PC-3 (cell line): ENCODE measurements around the gene TTC28. TPM values are rescaled to one million over a fixed set of nuclear protein-coding genes. Genes with fewer than 3 reads are reported as not detected.

ENCODE experiments used
- ATAC-seq: fragments of 200-7000 bp; cut with Tn5 transposase; 2 replicates; pipeline ENCODE4 v1.9.1; 2020; ENCODE audit warnings: mild to moderate bottlenecking, moderate library complexity
- BruUV-seq: library from RNA; stranded (reverse); fragments of 400-500 nt; replicated peaks from 2 replicates; lab custom pipeline; 2021; lab: Mats Ljungman, UMichigan
- CTCF ChIA-PET: fragments of 300-600 bp; sonication (Branson Sonifier 250); formaldehyde crosslinking; loops from one replicate; lab custom pipeline; 2022; ENCODE audit warnings: antibody characterized with exemption; lab: Charles Lee
- POLR2A ChIA-PET: fragments of 300-600 bp; sonication (Branson Sonifier 250); formaldehyde crosslinking; loops from one replicate; lab custom pipeline; 2022; ENCODE audit warnings: antibody characterized with exemption; ENCODE audit not compliant: unreplicated experiment; lab: Charles Lee
- DNase-seq: peaks from one replicate; pipeline ENCODE4 v3.0.0-alpha.2; 2015
- H2AFZ ChIP-seq: fragments of 300-600 bp; sonication (generic); 2 replicates; pipeline ENCODE4 v1.6.0; 2016; ENCODE audit warnings: antibody characterized with exemption, low read length
- H3F3A ChIP-seq: fragments of 300-600 bp; sonication (generic); one replicate; pipeline ENCODE4 v1.6.0; 2017; ENCODE audit warnings: antibody characterized with exemption, low read length, control low read depth, mild to moderate bottlenecking; ENCODE audit not compliant: unreplicated experiment
- H3K27ac ChIP-seq: fragments of 300-600 bp; sonication (generic); 2 replicates; pipeline ENCODE4 v1.5.1; 2016; ENCODE audit warnings: mild to moderate bottlenecking, low read length
- H3K27me3 ChIP-seq: fragments of 300-600 bp; sonication (generic); 2 replicates; pipeline ENCODE4 v1.6.1; 2016; ENCODE audit warnings: low read length, mixed read lengths
- H3K36me3 ChIP-seq: fragments of 300-600 bp; sonication (generic); 2 replicates; pipeline ENCODE4 v1.6.1; 2016; ENCODE audit warnings: low read depth, mixed run types, low read length, mixed read lengths
- H3K4me1 ChIP-seq: fragments of 300-600 bp; sonication (generic); 2 replicates; pipeline ENCODE4 v1.5.1; 2016; ENCODE audit warnings: low read length; ENCODE audit not compliant: insufficient read depth
- H3K4me2 ChIP-seq: fragments of 300-600 bp; sonication (generic); 2 replicates; pipeline ENCODE4 v1.6.0; 2016; ENCODE audit warnings: low read length
- H3K4me3 ChIP-seq: fragments of 300-600 bp; sonication (generic); 2 replicates; pipeline ENCODE4 v1.5.1; 2016; ENCODE audit warnings: mild to moderate bottlenecking, low read length, mixed read lengths
- H3K79me2 ChIP-seq: fragments of 300-600 bp; sonication (generic); 2 replicates; pipeline ENCODE4 v1.6.1; 2017; ENCODE audit warnings: low read length, mixed read lengths
- H3K9ac ChIP-seq: fragments of 300-600 bp; sonication (generic); 2 replicates; pipeline ENCODE4 v1.6.0; 2016; ENCODE audit warnings: mild to moderate bottlenecking, low read length
- H3K9me2 ChIP-seq: fragments of 300-600 bp; sonication (generic); replicated peaks from 2 replicates; pipeline ENCODE4 v1.6.1; 2016; ENCODE audit warnings: mixed run types, low read length, mixed read lengths
- H3K9me3 ChIP-seq: fragments of 300-600 bp; sonication (generic); 2 replicates; pipeline ENCODE4 v1.6.1; 2016; ENCODE audit warnings: low read length, mixed read lengths
- H4K20me1 ChIP-seq: fragments of 300-600 bp; sonication (generic); 2 replicates; pipeline ENCODE4 v1.6.1; 2016; ENCODE audit warnings: low read length, mixed read lengths
- CTCF ChIP-seq: fragments of 300-600 bp; sonication (generic); conservative IDR thresholded peaks from 2 replicates; pipeline ENCODE4 v1.5.1; 2017; ENCODE audit warnings: antibody characterized with exemption, low read depth, mild to moderate bottlenecking, low read length
- EZH2 ChIP-seq: fragments of 300-600 bp; sonication (generic); IDR thresholded peaks from one replicate; pipeline ENCODE4 v1.6.1; 2017; ENCODE audit warnings: antibody characterized with exemption, mild to moderate bottlenecking, low read length; ENCODE audit not compliant: unreplicated experiment
- EZH2phosphoT487 ChIP-seq: fragments of 300-600 bp; sonication (generic); IDR thresholded peaks from 2 replicates; pipeline ENCODE4 v1.6.1; 2018; ENCODE audit warnings: mild to moderate bottlenecking, antibody characterized with exemption, low read length, borderline replicate concordance
- intact Hi-C: fragments of 100-400 bp; cut with micrococcal nuclease; formaldehyde crosslinking; loops from 2 replicates; pipeline ENCODE4 v1.9.0; 2023
- total RNA-seq: library from RNA; depleted of rRNA; stranded (reverse); fragments of >200 nt; gene quantifications from 2 replicates; pipeline ENCODE4 v1.2.3, GENCODE V29; 2014

The TTC28 gene
- total RNA-seq, 1 experiment from 2014 or later: 6.3 TPM

DNA sequence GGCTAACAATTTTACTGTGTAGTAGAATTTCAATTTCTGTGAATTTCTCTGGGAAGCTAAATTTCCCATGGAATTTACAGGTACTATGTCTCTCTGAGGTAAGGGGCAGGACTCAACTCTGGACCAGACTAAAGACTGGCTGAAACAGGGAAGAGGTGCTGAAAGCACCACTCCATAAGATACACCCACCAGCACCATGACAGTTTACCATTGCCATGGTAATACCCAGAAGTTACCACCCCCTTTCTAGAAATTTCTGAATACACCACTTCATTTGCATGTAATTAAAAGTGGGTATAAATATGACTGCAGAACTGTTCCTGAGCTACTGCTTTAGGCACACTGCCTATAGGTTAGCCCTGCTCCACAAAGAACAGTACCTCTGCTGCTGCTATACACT is 274.1 kb downstream of the TTC28 start:
- no TSS peak for BruUV-seq
- POLR2A ChIA-PET: no interaction called here
- no peaks in the 10 kb centered on the region for H4K20me1 ChIP-seq
- no peaks in the 10 kb centered on the region for H3K27me3 ChIP-seq
- intact Hi-C loops: no loop called here
- CTCF ChIA-PET: no interaction called here
- H3K4me2 ChIP-seq: no peak overlapping the region
- H3K9me2 ChIP-seq: no peaks in the 10 kb centered on the region
- DNase-seq (no peak), ATAC-seq (no peak)
- no peak overlapping the region for H3K4me3 ChIP-seq
- no peaks in the 10 kb centered on the region for H3K9me3 ChIP-seq
- H3K4me1 ChIP-seq: no peaks in the 10 kb centered on the region
- H3K36me3 ChIP-seq: no peaks in the 10 kb centered on the region
- H3K79me2 ChIP-seq: no peaks in the 10 kb centered on the region
- no peak overlapping the region for H3K27ac ChIP-seq
- H3F3A ChIP-seq: no peaks in the 10 kb centered on the region
- H2AFZ ChIP-seq: no peak overlapping the region
- no peak for TF ChIP-seq EZH2
- TF ChIP-seq EZH2phosphoT487: no peak
- no peak for TF ChIP-seq CTCF
- H3K9ac ChIP-seq: no peak overlapping the region

DNA sequence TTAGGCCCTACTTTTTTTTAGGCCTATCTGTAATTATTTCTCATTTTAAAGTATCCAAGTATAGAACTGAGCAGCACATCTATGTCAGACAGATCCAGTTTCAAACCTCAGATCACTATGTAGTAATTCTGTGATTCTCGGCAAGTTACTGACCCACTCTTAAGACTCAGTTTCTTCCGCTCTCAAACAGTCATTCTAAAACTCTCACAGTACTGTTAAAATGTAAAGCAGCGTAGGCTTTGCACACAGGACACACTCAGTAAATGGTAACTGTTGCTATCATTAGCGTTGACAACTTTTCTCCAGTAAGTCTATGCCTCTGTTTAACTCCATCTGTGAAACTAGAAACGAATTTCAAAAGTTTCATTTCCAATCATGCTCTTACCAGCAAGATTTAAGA is 277.1 kb downstream of the TTC28 start:
- Histone ChIP-seq H3K27me3 (no peaks in the 10 kb centered on the region), H3K36me3 (no peaks in the 10 kb centered on the region), H3K79me2 (no peaks in the 10 kb centered on the region), H3K9me3 (no peaks in the 10 kb centered on the region), H3K4me1 (no peaks in the 10 kb centered on the region), H2AFZ (no peak overlapping the region), H3K4me2 (no peak overlapping the region), H4K20me1 (no peaks in the 10 kb centered on the region), H3K4me3 (no peak overlapping the region), H3K9ac (no peak overlapping the region), H3F3A (no peaks in the 10 kb centered on the region), H3K27ac (no peak overlapping the region), H3K9me2 (no peaks in the 10 kb centered on the region)
- CTCF ChIA-PET: no interaction called here
- no peak for DNase-seq
- intact Hi-C loops: no loop called here
- no TSS peak for BruUV-seq
- TF ChIP-seq EZH2phosphoT487 (no peak), CTCF (no peak)
- POLR2A ChIA-PET: no interaction called here
- ATAC-seq: no peak

GRCh38 chr22:28402060-28402459 is 277.6 kb downstream of the TTC28 start:
- DNase-seq: no peak
- POLR2A ChIA-PET: no interaction called here
- intact Hi-C loops: no loop called here
- no peak for TF ChIP-seq EZH2
- TF ChIP-seq CTCF: no peak
- no peak for TF ChIP-seq EZH2phosphoT487
- ATAC-seq: no peak
- H4K20me1 ChIP-seq: no peaks in the 10 kb centered on the region
- no peaks in the 10 kb centered on the region for H3K27me3 ChIP-seq
- no peak overlapping the region for H3K27ac ChIP-seq
- BruUV-seq: no TSS peak
- H3K9me3 ChIP-seq: no peaks in the 10 kb centered on the region
- H3K4me2 ChIP-seq: no peak overlapping the region
- no peaks in the 10 kb centered on the region for H3K36me3 ChIP-seq
- no peaks in the 10 kb centered on the region for H3F3A ChIP-seq
- no peaks in the 10 kb centered on the region for H3K9me2 ChIP-seq
- no peaks in the 10 kb centered on the region for H3K79me2 ChIP-seq
- no peaks in the 10 kb centered on the region for H3K4me1 ChIP-seq
- CTCF ChIA-PET: no interaction called here
- H3K4me3 ChIP-seq: no peak overlapping the region
- no peak overlapping the region for H2AFZ ChIP-seq
- no peak overlapping the region for H3K9ac ChIP-seq
